ENCODE results near the gene HS1BP3. TPM values are rescaled to one million over a fixed set of nuclear protein-coding genes. Genes with fewer than 3 reads are reported as not detected.

HS1BP3 gene
- total and polyA plus RNA-seq, 9 of the 15 experiments (the other 6 are each of a cell fraction or from before 2014, with no cell fraction given), result 0.41 to 8.3 (median 5.9) TPM

GRCh38 chr2:20671036-20671735 is 20.3 kb upstream of the HS1BP3 start:
- BruUV-seq (replicated peaks), result no TSS peak
- peaks cover 23 to 68% of the 10 kb centered on the region in 2 experiments for H3K27me3 ChIP-seq (ENCODE audit: control insufficient read depth in 2 of 2, insufficient read depth in 2 of 2, low read length in 2 of 2)
- no peaks in the 10 kb centered on the region for H3K9me1 ChIP-seq (ENCODE audit: control insufficient read depth, insufficient read depth, low read length)
- peak; percentile 49 for TF ChIP-seq ZNF316 (IDR thresholded peaks at IDR 0.05)
- TF ChIP-seq MBD1 (CRISPR knock-in tag; IDR thresholded peaks at IDR 0.05), result no peak
- H3K4me2 ChIP-seq (ENCODE audit: insufficient read depth, low read length), result no peak overlapping the region
- no peak for ATAC-seq
- H3K79me2 ChIP-seq (ENCODE audit: control insufficient read depth, insufficient read depth, low read length), result no peaks in the 10 kb centered on the region
- no peaks in the 10 kb centered on the region for H3K9me3 ChIP-seq (replicated peaks; ENCODE audit: control insufficient read depth, insufficient read depth, low read depth, low read length)
- no peaks in the 10 kb centered on the region; the same call in 1 of the 2 replicates for H4K20me1 ChIP-seq (replicated peaks; ENCODE audit: control insufficient read depth, insufficient read depth, low read length)
- H3K36me3 ChIP-seq (ENCODE audit: control insufficient read depth, insufficient read depth, low read length), result no peaks in the 10 kb centered on the region
- H3K4me3 ChIP-seq, result no peak overlapping the region
- in situ Hi-C loops (cut with MboI) (loop anchor here (25.0 kb wide), 1 partner anchor 591 kb away; no protein-coding TSS in a partner anchor), intact Hi-C loops (cut with micrococcal nuclease) (no loop called here)
- H3K9ac ChIP-seq (ENCODE audit: insufficient read depth in 1 of 2, low read depth in 2 of 2, low read length in 2 of 2), result no peak overlapping the region
- WGBS (ENCODE audit: insufficient coverage, low coverage, missing lambda C conversion rate), result 56% methylated on average over 38 of the region's 60 CpGs
- FAIRE-seq, result no peak
- DNase-seq (ENCODE audit: extremely low read depth in 1 of 4, low spot score in 3 of 4), result no peak
- no peak overlapping the region for H3K27ac ChIP-seq (ENCODE audit: extremely low read depth, low read depth, low read length)
- CTCF ChIA-PET (ENCODE audit: low intra/inter-chr PET ratio), result no interaction called here
- H2AFZ ChIP-seq (ENCODE audit: low read depth, low read length), result no peak overlapping the region
- POLR2A ChIA-PET, result interaction anchor here (0.6 kb wide), 1 partner anchor 431 kb away, joined by 3 read pairs; no protein-coding TSS in a partner anchor
- peaks cover 0 to 27% of the 10 kb centered on the region in 2 experiments; a peak in 2 of 5 replicates for H3K4me1 ChIP-seq (replicated peaks in 1 of 2; ENCODE audit: control insufficient read depth in 2 of 2, insufficient read depth in 2 of 2, low read length in 2 of 2)
